Kidney epithelial cell (primary cell): ENCODE results near the gene CCM2. TPM values are rescaled to one million over a fixed set of nuclear protein-coding genes. Genes with fewer than 3 reads are reported as not detected.

Source experiments
- DNase-seq: peaks from one replicate; pipeline ENCODE4 v3.0.0-alpha.2; 2010; ENCODE audit warnings: low read depth
- H3K27me3 ChIP-seq: 2 replicates; pipeline ENCODE4 v1.6.0; 2011; ENCODE audit warnings: low read length; ENCODE audit not compliant: control insufficient read depth, insufficient read depth
- H3K36me3 ChIP-seq: 2 replicates; pipeline ENCODE4 v1.5.1; 2011; ENCODE audit warnings: low read length; ENCODE audit not compliant: control insufficient read depth, insufficient read depth
- H3K4me3 ChIP-seq: 2 replicates; pipeline ENCODE4 v1.5.1; 2011; ENCODE audit warnings: low read depth, mild to moderate bottlenecking, control low read depth, low read length
- total RNA-seq: library from RNA; depleted of rRNA; stranded (reverse); fragments of >200 nt; gene quantifications from 2 replicates; pipeline ENCODE4 v1.2.3, GENCODE V29; 2015
- TF ChIP-seq, protein P1 (sequence below): IDR thresholded peaks from 2 replicates; pipeline ENCODE4 v1.5.1; 2011; ENCODE audit warnings: mild to moderate bottlenecking, moderate library complexity, low read length, control low read depth, inconsistent platforms; ENCODE audit not compliant: insufficient read depth, poor library complexity, severe bottlenecking

The CCM2 gene
- total RNA-seq, 1 donor from 2014 or later, result 60.2 TPM

- Histone ChIP-seq H3K27me3 (no peaks in the 10 kb centered on the region), H3K36me3 (no peaks in the 10 kb centered on the region), H3K4me3 (no peak overlapping the region)
- DNase-seq, result no peak
- TF ChIP-seq, protein P1, sequence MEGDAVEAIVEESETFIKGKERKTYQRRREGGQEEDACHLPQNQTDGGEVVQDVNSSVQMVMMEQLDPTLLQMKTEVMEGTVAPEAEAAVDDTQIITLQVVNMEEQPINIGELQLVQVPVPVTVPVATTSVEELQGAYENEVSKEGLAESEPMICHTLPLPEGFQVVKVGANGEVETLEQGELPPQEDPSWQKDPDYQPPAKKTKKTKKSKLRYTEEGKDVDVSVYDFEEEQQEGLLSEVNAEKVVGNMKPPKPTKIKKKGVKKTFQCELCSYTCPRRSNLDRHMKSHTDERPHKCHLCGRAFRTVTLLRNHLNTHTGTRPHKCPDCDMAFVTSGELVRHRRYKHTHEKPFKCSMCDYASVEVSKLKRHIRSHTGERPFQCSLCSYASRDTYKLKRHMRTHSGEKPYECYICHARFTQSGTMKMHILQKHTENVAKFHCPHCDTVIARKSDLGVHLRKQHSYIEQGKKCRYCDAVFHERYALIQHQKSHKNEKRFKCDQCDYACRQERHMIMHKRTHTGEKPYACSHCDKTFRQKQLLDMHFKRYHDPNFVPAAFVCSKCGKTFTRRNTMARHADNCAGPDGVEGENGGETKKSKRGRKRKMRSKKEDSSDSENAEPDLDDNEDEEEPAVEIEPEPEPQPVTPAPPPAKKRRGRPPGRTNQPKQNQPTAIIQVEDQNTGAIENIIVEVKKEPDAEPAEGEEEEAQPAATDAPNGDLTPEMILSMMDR, result no peak
Measured at GRCh38 chr7:44994877-44995554, 5.0 kb upstream of the CCM2 start.

DNA sequence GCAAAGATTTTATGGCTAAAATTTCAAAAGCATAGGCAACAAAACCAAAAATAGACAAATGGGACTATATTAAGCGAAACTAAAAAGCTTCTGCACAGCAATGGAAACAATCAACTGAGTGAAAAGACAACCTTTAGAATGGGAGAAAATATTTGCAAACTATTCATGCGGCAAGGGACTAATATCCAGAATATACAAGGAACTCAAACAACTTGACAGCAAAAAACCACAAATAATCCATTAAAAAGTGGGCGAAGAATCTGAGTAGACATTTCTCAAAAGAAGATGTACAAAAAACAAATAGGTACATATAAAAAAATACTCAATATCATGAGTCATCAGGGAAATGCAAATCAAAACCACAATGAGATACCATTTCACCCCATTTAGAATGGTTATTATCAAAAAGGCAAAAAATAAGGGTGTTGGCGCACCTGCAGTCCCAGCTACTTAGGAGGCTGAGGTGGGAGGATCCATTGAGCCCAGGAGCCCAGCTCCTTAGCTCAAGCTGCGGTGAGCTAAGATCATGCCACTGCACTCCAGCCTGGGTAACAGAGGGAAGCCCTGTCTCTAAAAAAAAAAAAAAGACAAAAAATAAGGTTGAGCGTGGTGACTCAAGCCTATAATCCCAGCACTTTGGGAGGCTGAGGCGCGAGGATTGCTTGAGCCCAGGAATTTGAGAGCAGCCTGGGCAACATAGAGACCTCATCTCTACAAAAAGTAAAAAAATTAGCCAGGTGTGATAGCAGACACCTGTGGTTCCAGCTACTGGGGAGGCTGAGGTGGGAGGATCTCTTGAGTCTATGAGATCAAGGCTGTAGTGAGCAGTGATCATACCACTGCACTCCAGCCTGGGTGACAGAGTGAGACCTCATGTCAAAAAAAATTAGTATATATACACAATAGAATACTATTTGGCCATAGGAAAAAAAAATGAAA, 4.2 kb upstream of the CCM2 start:
- Histone ChIP-seq H3K36me3 (no peaks in the 10 kb centered on the region), H3K27me3 (no peaks in the 10 kb centered on the region), H3K4me3 (no peak overlapping the region)
- TF ChIP-seq, protein P1, result no peak
- DNase-seq, result no peak

GRCh38 chr7:44998153-44998871, 1.7 kb upstream of the CCM2 start:
- no peak for DNase-seq
- Histone ChIP-seq H3K36me3 (no peaks in the 10 kb centered on the region), H3K4me3 (no peak overlapping the region), H3K27me3 (no peaks in the 10 kb centered on the region)
- TF ChIP-seq, protein P1, result no peak

- TF ChIP-seq, protein P1, result no peak
- Histone ChIP-seq H3K4me3 (peak overlapping the region; percentile 61), H3K27me3 (no peaks in the 10 kb centered on the region), H3K36me3 (no peaks in the 10 kb centered on the region)
- peak; percentile 89 for DNase-seq
Measured at GRCh38 chr7:44999245-45000092, 532 bp upstream of the CCM2 start.

DNA sequence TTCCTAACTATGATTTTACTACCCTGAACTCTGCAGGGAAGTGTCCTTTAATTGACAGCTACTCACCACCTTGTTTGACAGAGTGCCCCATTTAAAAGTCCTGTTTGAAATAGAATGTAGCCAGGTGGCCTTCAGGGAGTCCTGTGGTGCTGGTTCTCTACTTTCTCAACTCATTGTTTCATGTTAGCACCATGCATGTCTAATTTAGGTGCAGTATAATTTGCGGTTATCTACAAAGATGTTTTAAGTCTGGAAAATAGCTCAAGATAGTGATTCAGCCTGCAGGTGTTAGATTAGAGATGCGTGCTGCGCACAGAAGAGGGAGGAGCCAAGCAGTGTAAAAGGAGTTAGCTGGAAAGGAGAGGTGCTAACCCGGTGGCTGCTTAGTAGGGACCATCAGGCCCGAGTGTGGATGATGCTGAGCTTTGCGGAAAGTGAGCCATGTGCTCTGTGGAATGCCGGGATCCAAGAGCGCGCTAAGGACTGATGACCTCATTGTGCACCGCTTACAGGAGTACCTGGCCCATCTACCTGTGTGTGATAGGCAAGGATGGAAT, 1.2 kb downstream of the CCM2 start:
- no peaks in the 10 kb centered on the region for H3K36me3 ChIP-seq
- H3K27me3 ChIP-seq, result no peaks in the 10 kb centered on the region
- H3K4me3 ChIP-seq, result peak overlapping the region; percentile 55
- TF ChIP-seq, protein P1, result no peak
- DNase-seq, result no peak
